Gastroesophageal sphincter (tissue), 3 donors: ENCODE measurements around the gene WIPF2.

ENCODE experiments used
- CTCF ChIP-seq, 4 experiments: fragments of 200-600 bp in 2 of 4; fragments of 450-650 bp in 2 of 4; sonication (generic) in 1 of 4; IDR thresholded peaks; one replicate each; pipeline ENCODE4 v1.5.1; 2017 to 2019; ENCODE audit warnings: antibody characterized with exemption in 4 of 4, mild to moderate bottlenecking in 2 of 4, moderate library complexity in 2 of 4
- POLR2A ChIP-seq, 2 donors: fragments of 450-650 bp; IDR thresholded peaks; one replicate each; pipeline ENCODE4 v1.6.1; 2017; ENCODE audit warnings: antibody characterized with exemption in 2 of 2, mild to moderate bottlenecking in 2 of 2, moderate library complexity in 1 of 2

- TF ChIP-seq CTCF (IDR thresholded peaks at IDR 0.05) (peak in 3 of 4 experiments; percentile 30 to 59 (median 47)), POLR2A (IDR thresholded peaks at IDR 0.05) (no peak)
These were observed 98.3 kb downstream of the WIPF2 start for GRCh38 chr17:40317345-40317873.
